ENCODE measurements around the gene CORO2B. TPM values are rescaled to one million over a fixed set of nuclear protein-coding genes. Genes with fewer than 3 reads are reported as not detected.

CORO2B gene
- total RNA-seq, 2 donors from 2014 or later: 4.3 to 8.5 TPM

GRCh38 chr15:68694111-68694510 is 115.3 kb downstream of the CORO2B start:
- no peaks in the 10 kb centered on the region for H3K4me1 ChIP-seq (ENCODE audit: control insufficient read depth in 1 of 2, low read depth in 2 of 2)
- no peak for TF ChIP-seq CTCF (IDR thresholded peaks at IDR 0.05)
- no peak overlapping the region for H3K4me3 ChIP-seq
- H3K9me3 ChIP-seq: no peaks in the 10 kb centered on the region
- DNase-seq (ENCODE audit: low spot score) (no peak), ATAC-seq (ENCODE audit: insufficient number of reproducible peaks, low FRiP score, low read depth) (no peak)
- no peaks in the 10 kb centered on the region for H3K27me3 ChIP-seq (replicated peaks; ENCODE audit: insufficient read depth)
- H3K27ac ChIP-seq: no peak overlapping the region
- no peaks in the 10 kb centered on the region for H3K36me3 ChIP-seq

- Histone ChIP-seq H3K9me3 (no peaks in the 10 kb centered on the region), H3K27ac (no peak overlapping the region), H3K4me1 (ENCODE audit: control insufficient read depth in 1 of 2, low read depth in 2 of 2) (peaks cover 4 to 7% of the 10 kb centered on the region in 2 donors), H3K36me3 (no peaks in the 10 kb centered on the region), H3K4me3 (no peak overlapping the region), H3K27me3 (replicated peaks; ENCODE audit: insufficient read depth) (no peaks in the 10 kb centered on the region)
- no peak for DNase-seq (ENCODE audit: low spot score)
- TF ChIP-seq CTCF (IDR thresholded peaks at IDR 0.05): no peak
- ATAC-seq (ENCODE audit: insufficient number of reproducible peaks, low FRiP score, low read depth): no peak
Measured at GRCh38 chr15:68695061-68695595, 116.3 kb downstream of the CORO2B start.

- H3K27ac ChIP-seq: no peak overlapping the region
- no peak for TF ChIP-seq CTCF (IDR thresholded peaks at IDR 0.05)
Measured at GRCh38 chr15:68696414-68697363, 117.9 kb downstream of the CORO2B start.

GRCh38 chr15:68697711-68698690 is 119.2 kb downstream of the CORO2B start:
- H3K9me3 ChIP-seq: no peaks in the 10 kb centered on the region
- no peak for TF ChIP-seq CTCF (IDR thresholded peaks at IDR 0.05)
- H3K36me3 ChIP-seq: no peaks in the 10 kb centered on the region
- H3K27ac ChIP-seq: no peak overlapping the region
- peaks cover 11 to 18% of the 10 kb centered on the region in 2 donors for H3K4me1 ChIP-seq (ENCODE audit: control insufficient read depth in 1 of 2, low read depth in 2 of 2)
- ATAC-seq (ENCODE audit: insufficient number of reproducible peaks, low FRiP score, low read depth) (no peak), DNase-seq (ENCODE audit: low spot score) (no peak)
- H3K4me3 ChIP-seq: no peak overlapping the region
- H3K27me3 ChIP-seq (replicated peaks; ENCODE audit: insufficient read depth): no peaks in the 10 kb centered on the region

More at GRCh38 chr15:68696414-68697363, 117.9 kb downstream of the CORO2B start:
- DNase-seq (ENCODE audit: low spot score): no peak
- H3K27me3 ChIP-seq (replicated peaks; ENCODE audit: insufficient read depth): no peaks in the 10 kb centered on the region
- H3K9me3 ChIP-seq: no peaks in the 10 kb centered on the region
- no peak for ATAC-seq (ENCODE audit: insufficient number of reproducible peaks, low FRiP score, low read depth)
- no peak overlapping the region for H3K4me3 ChIP-seq
- H3K36me3 ChIP-seq: no peaks in the 10 kb centered on the region
- peaks cover 11 to 18% of the 10 kb centered on the region in 2 donors for H3K4me1 ChIP-seq (ENCODE audit: control insufficient read depth in 1 of 2, low read depth in 2 of 2)
